ENCODE results near the gene WNT11.

- TF ChIP-seq ZFP3 (CRISPR knock-in tag; IDR thresholded peaks at IDR 0.05) = no peak
- TF ChIP-seq POU6F1 (CRISPR knock-in tag; IDR thresholded peaks at IDR 0.05; ENCODE audit: borderline replicate concordance, low read depth) = no peak
- TF ChIP-seq TOX (CRISPR knock-in tag; IDR thresholded peaks at IDR 0.05; ENCODE audit: borderline replicate concordance) = no peak
- no peak for TF ChIP-seq BACH2 (CRISPR knock-in tag; IDR thresholded peaks at IDR 0.05; ENCODE audit: borderline replicate concordance)
- TF ChIP-seq ARNTL (CRISPR knock-in tag; IDR thresholded peaks at IDR 0.05; ENCODE audit: borderline replicate concordance, low read depth) = no peak
- no peak for TF ChIP-seq RARB (CRISPR knock-in tag; IDR thresholded peaks at IDR 0.05)
- no peak for TF ChIP-seq ZFP30 (CRISPR knock-in tag; IDR thresholded peaks at IDR 0.05)
- no peak for TF ChIP-seq ISL1 (CRISPR knock-in tag; IDR thresholded peaks at IDR 0.05)
- no peak for TF ChIP-seq CREB5 (CRISPR knock-in tag; IDR thresholded peaks at IDR 0.05; ENCODE audit: low read depth)
- no peak for TF ChIP-seq ESRRG (CRISPR knock-in tag; IDR thresholded peaks at IDR 0.05)
- no peak for TF ChIP-seq PATZ1 (CRISPR knock-in tag; IDR thresholded peaks at IDR 0.05; ENCODE audit: borderline replicate concordance)
- no peak for TF ChIP-seq TCF4 (CRISPR knock-in tag; IDR thresholded peaks at IDR 0.05; ENCODE audit: borderline replicate concordance)
- TF ChIP-seq ZNF565 (CRISPR knock-in tag; conservative IDR thresholded peaks at IDR 0.05; ENCODE audit: low read depth) = no peak
- TF ChIP-seq SNAI2 (CRISPR knock-in tag; IDR thresholded peaks at IDR 0.05) = no peak
Measured at GRCh38 chr11:76176463-76176862, 29.8 kb downstream of the WNT11 start.

Data from SK-N-SH treated with all-trans-retinoic acid at 6 μM for 48 hours (cell line).